Liver (tissue), 3 donors: ENCODE results near the gene TM9SF3.

ENCODE experiments used
- ATF3 ChIP-seq: IDR thresholded peaks from 2 replicates; pipeline ENCODE4 v1.6.1; 2016; ENCODE audit warnings: antibody characterized with exemption
- GABPA ChIP-seq, 2 donors: IDR thresholded peaks in 1 of 2; conservative IDR thresholded peaks in 1 of 2; 2 replicates each; pipeline ENCODE4 v1.6.1; 2016; ENCODE audit warnings: antibody characterized with exemption in 2 of 2, mild to moderate bottlenecking in 1 of 2, moderate library complexity in 1 of 2
- TAF1 ChIP-seq: conservative IDR thresholded peaks from 2 replicates; pipeline ENCODE4 v1.6.1; 2016; ENCODE audit warnings: antibody characterized with exemption, mild to moderate bottlenecking
- ZBTB33 ChIP-seq: IDR thresholded peaks from 2 replicates; pipeline ENCODE4 v1.6.1; 2016; ENCODE audit warnings: antibody characterized with exemption
- TF ChIP-seq, protein P1 (sequence below): fragments of 150-350 bp; IDR thresholded peaks from 2 replicates; pipeline ENCODE4 v1.5.1; 2017; ENCODE audit warnings: improper control_type of control experiment, low read depth, low read length; ENCODE audit not compliant: missing input control
- TF ChIP-seq, protein P2 (sequence below): IDR thresholded peaks from 2 replicates; pipeline ENCODE4 v1.6.1; 2016; ENCODE audit warnings: antibody characterized with exemption, mild to moderate bottlenecking
- donor health status: healthy.
- donor health status: healthy.

DNA sequence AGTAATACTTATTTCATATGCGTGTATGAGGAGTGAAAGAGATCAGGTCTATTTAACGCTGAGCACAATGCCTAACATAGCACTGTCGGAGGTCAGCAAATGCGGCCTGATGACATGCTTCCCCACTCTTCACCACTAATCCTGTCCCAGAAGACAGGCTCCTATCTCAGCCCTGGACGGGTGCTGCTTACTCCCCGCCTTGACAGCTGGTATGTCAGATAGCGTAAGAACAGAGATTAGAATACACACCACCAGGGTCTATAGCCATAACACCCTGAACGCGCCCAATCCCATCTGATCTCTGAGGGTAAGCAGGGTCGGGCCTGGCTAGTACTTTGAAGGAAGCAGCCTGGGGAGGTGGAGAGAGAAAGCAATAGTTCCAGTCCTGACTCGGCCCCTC is 32.3 kb upstream of the TM9SF3 start:
- TF ChIP-seq, protein P1, sequence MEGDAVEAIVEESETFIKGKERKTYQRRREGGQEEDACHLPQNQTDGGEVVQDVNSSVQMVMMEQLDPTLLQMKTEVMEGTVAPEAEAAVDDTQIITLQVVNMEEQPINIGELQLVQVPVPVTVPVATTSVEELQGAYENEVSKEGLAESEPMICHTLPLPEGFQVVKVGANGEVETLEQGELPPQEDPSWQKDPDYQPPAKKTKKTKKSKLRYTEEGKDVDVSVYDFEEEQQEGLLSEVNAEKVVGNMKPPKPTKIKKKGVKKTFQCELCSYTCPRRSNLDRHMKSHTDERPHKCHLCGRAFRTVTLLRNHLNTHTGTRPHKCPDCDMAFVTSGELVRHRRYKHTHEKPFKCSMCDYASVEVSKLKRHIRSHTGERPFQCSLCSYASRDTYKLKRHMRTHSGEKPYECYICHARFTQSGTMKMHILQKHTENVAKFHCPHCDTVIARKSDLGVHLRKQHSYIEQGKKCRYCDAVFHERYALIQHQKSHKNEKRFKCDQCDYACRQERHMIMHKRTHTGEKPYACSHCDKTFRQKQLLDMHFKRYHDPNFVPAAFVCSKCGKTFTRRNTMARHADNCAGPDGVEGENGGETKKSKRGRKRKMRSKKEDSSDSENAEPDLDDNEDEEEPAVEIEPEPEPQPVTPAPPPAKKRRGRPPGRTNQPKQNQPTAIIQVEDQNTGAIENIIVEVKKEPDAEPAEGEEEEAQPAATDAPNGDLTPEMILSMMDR = no peak
- TF ChIP-seq GABPA (IDR thresholded peaks at IDR 0.05 in 1 of 2, conservative IDR thresholded peaks at IDR 0.05 in 1 of 2) = no peak
- TF ChIP-seq, protein P2, sequence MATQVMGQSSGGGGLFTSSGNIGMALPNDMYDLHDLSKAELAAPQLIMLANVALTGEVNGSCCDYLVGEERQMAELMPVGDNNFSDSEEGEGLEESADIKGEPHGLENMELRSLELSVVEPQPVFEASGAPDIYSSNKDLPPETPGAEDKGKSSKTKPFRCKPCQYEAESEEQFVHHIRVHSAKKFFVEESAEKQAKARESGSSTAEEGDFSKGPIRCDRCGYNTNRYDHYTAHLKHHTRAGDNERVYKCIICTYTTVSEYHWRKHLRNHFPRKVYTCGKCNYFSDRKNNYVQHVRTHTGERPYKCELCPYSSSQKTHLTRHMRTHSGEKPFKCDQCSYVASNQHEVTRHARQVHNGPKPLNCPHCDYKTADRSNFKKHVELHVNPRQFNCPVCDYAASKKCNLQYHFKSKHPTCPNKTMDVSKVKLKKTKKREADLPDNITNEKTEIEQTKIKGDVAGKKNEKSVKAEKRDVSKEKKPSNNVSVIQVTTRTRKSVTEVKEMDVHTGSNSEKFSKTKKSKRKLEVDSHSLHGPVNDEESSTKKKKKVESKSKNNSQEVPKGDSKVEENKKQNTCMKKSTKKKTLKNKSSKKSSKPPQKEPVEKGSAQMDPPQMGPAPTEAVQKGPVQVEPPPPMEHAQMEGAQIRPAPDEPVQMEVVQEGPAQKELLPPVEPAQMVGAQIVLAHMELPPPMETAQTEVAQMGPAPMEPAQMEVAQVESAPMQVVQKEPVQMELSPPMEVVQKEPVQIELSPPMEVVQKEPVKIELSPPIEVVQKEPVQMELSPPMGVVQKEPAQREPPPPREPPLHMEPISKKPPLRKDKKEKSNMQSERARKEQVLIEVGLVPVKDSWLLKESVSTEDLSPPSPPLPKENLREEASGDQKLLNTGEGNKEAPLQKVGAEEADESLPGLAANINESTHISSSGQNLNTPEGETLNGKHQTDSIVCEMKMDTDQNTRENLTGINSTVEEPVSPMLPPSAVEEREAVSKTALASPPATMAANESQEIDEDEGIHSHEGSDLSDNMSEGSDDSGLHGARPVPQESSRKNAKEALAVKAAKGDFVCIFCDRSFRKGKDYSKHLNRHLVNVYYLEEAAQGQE = no peak
- no peak for TF ChIP-seq ATF3
- no peak for TF ChIP-seq TAF1
- no peak for TF ChIP-seq ZBTB33
